Stimulated activated CD8-positive, alpha-beta memory T cell treated with anti-CD3 and anti-CD28 coated beads, Interleukin-4, amount 100 ng/mL, for 1 hour (primary cell): ENCODE results near the gene SERPINA1.

Experiments
- DNase-seq, 2 donors: peaks; one replicate each; pipeline ENCODE4 v3.0.0-alpha.2; 2020; ENCODE audit warnings: low read depth in 2 of 2, low spot score in 1 of 2

Gene SERPINA1

GRCh38 chr14:94384342-94384741 is 4.1 kb downstream of the SERPINA1 start:
- no peak for DNase-seq

GRCh38 chr14:94383777-94384176 is 4.6 kb downstream of the SERPINA1 start:
- no peak for DNase-seq

DNA sequence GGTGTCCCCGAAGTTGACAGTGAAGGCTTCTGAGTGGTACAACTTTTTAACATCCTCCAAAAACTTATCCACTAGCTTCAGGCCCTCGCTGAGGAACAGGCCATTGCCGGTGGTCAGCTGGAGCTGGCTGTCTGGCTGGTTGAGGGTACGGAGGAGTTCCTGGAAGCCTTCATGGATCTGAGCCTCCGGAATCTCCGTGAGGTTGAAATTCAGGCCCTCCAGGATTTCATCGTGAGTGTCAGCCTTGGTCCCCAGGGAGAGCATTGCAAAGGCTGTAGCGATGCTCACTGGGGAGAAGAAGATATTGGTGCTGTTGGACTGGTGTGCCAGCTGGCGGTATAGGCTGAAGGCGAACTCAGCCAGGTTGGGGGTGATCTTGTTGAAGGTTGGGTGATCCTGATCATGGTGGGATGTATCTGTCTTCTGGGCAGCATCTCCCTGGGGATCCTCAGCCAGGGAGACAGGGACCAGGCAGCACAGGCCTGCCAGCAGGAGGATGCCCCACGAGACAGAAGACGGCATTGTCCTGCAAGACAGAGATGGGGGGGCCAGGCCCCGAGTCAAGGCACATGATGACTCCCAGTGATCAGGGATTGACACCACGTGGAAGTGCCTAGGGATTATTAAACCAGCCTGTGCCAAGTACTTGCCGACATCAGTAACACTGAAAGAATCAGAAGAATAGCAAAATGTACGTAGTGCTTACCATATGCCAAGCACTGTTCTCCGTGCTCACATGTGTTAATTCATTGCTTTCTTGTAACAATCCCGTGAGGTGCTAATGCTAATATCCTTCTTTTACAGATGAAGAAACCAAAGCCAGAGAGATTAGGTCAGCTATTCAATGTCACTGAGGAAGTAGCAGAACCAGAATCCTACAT is 5.4 kb downstream of the SERPINA1 start:
- DNase-seq, result no peak

DNA sequence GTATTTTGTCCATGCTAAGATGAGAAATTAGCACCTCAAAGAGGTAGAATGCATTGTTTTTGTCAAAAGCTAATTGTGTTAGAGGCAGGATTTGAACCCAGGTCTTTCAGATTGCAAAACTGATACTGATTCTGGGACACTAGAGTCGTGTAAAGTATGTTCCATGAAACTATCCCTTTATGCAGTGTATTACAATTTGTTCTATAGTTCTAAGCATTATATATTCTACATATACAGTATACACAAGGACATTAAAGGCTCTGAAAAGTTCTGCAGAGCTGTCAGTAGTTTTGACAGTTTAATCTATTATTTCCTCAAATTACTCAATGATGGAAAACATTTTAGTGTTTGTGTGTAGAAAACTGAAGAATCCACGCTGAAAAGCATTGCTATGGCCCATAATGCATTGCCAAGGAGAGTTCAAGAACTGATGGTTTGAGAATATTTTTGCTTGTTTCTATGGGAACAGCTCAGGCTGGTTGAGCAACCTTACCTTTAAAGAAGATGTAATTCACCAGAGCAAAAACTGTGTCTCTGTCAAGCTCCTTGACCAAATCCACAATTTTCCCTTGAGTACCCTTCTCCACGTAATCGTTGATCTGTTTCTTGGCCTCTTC is 6.2 kb downstream of the SERPINA1 start:
- no peak for DNase-seq

- DNase-seq, result no peak
Observed at GRCh38 chr14:94381149-94382030, 7.0 kb downstream of the SERPINA1 start.

DNA sequence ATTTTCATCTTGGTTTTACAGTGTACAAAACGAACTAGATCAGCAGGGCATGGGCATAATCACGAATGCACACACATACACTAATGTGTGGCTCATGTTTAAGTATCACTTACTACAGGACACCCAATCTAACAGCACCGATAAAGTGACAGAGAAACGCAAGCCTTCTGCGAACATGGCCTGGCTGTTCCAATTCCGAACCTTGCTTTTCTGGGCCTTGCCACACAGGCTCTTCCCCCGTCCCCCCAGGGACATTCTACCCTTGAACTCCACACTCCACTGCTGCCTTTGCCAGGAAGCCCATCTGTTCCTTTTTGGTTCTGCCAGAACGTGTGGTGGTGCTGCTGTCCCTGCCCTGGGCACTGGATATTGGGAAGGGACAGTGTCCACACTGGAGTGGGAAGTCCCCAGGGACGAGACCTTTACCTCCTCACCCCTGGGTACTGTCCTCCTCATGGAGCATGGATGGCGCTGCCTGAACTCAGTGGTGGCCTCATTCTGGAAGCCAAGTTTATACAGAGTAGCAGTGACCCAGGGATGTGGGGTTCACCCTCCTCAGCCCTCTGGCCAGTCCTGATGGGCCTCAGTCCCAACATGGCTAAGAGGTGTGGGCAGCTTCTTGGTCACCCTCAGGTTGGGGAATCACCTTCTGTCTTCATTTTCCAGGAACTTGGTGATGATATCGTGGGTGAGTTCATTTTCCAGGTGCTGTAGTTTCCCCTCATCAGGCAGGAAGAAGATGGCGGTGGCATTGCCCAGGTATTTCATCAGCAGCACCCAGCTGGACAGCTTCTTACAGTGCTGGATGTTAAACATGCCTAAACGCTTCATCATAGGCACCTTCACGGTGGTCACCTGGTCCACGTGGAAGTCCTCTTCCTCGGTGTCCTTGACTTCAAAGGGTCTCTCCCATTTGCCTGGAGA is 7.9 kb downstream of the SERPINA1 start:
- no peak for DNase-seq

- DNase-seq, result no peak
Observed at GRCh38 chr14:94379291-94380224, 8.8 kb downstream of the SERPINA1 start.

DNA sequence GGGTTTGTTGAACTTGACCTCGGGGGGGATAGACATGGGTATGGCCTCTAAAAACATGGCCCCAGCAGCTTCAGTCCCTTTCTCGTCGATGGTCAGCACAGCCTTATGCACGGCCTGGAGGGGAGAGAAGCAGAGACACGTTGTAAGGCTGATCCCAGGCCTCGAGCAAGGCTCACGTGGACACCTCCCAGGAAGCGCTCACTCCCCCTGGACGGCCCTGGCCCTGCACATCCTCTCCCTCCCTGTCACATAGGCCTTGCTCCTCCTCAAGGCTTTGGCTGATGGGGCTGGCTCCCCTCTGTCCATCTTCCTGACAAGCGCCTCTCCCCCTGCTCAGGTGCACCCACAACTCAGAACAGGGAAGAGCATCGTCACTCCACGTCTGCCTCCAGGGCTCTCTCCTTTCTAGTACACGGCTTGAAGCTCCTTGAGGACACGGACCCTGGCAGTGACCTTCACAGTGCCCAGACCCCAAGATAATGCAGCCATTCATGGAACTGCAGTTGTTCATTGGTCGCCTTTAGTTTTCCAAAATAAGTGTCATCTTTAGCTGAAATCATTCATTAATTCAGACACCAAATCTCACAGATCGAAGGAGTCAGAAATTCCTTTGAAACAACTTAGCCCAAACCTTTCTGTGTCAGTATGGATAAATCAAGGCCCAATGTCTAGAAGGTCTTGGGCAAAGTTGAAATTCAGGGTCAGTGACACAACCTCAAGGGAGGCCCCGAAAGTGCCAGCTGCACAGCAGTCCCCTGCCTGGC is 9.7 kb downstream of the SERPINA1 start:
- DNase-seq, result no peak

DNA sequence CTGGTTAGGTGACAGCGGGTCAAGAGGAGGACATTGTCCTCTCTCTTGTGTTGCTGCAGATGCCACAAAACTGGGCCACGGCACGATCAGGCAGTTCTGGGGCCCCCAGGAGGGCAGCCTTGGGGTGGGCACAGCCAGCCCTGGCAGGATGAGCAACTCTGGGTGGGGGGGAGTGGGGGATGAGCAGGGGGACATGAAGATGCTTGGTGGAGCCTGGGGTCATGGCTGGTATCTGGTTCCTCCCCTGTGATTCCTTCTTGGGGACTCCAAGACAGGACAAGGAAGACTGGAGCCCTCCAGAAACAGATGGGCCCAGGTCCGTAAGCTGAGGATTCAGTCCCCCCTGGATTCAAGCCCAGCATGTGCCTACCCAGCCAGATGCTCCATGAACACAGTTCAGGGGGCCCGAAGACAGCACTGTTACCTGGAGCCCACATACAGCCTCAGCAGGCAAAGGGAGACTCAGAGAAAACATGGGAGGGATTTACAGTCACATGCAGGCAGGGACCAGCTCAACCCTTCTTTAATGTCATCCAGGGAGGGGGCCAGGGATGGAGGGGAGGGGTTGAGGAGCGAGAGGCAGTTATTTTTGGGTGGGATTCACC is 10.4 kb downstream of the SERPINA1 start:
- no peak for DNase-seq

GRCh38 chr14:94376976-94377865 is 11.2 kb downstream of the SERPINA1 start:
- no peak for DNase-seq

GRCh38 chr14:94376108-94376975 is 12.1 kb downstream of the SERPINA1 start:
- no peak for DNase-seq

DNA sequence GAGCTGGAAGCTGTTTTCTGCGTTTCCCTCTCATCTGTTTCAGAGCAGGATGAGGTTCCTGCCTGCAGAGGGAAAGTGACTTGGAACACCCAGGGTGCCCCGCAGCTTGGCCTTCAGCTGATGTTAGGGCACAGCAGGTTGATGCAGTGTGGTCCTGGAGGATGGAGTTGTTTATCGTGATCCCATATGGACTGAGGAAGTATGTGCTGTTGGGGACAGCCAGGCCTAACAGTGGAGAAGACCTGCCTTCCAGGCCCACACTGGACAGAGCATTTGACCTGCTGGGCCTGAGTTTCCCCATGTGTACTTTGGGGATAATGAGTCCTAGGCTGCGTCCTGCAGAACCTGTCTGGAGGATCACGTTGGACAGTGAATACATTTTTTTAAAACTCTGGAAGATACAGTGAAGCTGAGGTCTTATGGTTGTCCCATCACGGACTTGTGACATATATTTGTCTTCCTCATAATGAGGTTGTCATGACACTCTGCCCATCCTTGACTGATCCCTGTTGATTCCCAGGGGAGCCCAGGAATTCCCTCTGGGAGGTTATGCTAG is 12.8 kb downstream of the SERPINA1 start:
- no peak for DNase-seq

DNA sequence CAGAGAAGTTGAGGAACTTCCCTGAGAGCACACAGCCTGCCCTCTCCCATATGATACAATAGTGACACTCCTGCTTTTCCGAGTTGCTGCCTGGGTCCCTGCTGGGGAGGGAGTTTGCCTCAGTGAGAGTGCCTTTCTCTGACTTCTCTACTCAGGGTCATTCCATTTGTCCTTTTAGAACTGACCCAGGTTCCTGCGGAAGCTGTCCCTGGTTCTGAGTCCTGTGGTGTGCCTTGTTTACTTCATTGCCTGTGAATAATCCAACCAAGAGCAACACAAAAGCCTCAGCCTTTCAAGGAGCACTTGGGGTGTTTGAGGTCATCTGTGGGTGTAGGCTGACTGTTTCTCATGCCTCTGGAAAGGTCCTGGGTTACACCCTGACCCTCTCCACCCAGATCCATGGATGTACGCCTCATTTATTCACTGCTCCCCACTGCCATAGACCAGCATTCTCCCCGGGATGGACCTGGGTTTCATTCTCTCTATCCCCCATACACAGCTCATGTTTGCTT is 13.6 kb downstream of the SERPINA1 start:
- no peak for DNase-seq

- no peak for DNase-seq
Observed at GRCh38 chr14:94374116-94374515, 14.3 kb downstream of the SERPINA1 start.

- no peak for DNase-seq
Observed at GRCh38 chr14:94373708-94374107, 14.7 kb downstream of the SERPINA1 start.
